GM23338 (cell line): ENCODE results near the gene RAI14.

Source experiments
- CTCF ChIP-seq, 2 experiments: fragments of 200-600 bp in 1 of 2; sonication (generic) in 1 of 2; conservative IDR thresholded peaks; 2 replicates each; pipeline versions ENCODE4 v1.5.1 to v1.6.1; 2016 to 2017; ENCODE audit warnings: antibody characterized with exemption in 2 of 2, low read depth in 2 of 2, mild to moderate bottlenecking in 2 of 2, moderate library complexity in 1 of 2
- ETS1 ChIP-seq: IDR thresholded peaks from 2 replicates; pipeline ENCODE4 v1.6.1; 2016; ENCODE audit warnings: antibody characterized with exemption
- EZH2 ChIP-seq: fragments of 200-600 bp; sonication (generic); IDR thresholded peaks from one replicate; pipeline ENCODE4 v1.8.0; 2017; ENCODE audit warnings: antibody characterized with exemption, mild to moderate bottlenecking, low read depth; ENCODE audit not compliant: unreplicated experiment
- EZH2phosphoT487 ChIP-seq: fragments of 200-600 bp; sonication (generic); IDR thresholded peaks from one replicate; pipeline ENCODE4 v1.8.1; 2018; ENCODE audit warnings: antibody characterized with exemption; ENCODE audit not compliant: unreplicated experiment
- ZNF114 ChIP-seq: fragments of 250-450 bp; sonication (Bioruptor Pico); IDR thresholded peaks from 2 replicates; pipeline ENCODE4 v1.5.0; 2020; ENCODE audit warnings: mild to moderate bottlenecking, moderate library complexity
- ZNF462 ChIP-seq: fragments of 250-450 bp; sonication (Bioruptor Pico); IDR thresholded peaks from 2 replicates; pipeline ENCODE4 v1.5.0; 2020; ENCODE audit warnings: mild to moderate bottlenecking, moderate library complexity

GRCh38 chr5:34817558-34818351 lies 161.6 kb downstream of the RAI14 start:
- no peak for TF ChIP-seq EZH2
- no peak for TF ChIP-seq CTCF (conservative IDR thresholded peaks at IDR 0.05; ENCODE audit: low read depth in 2 of 2)
- no peak for TF ChIP-seq ETS1
- no peak for TF ChIP-seq EZH2phosphoT487
- no peak for TF ChIP-seq ZNF114
- no peak for TF ChIP-seq ZNF462 (CRISPR knock-in tag)
